HG02970 (cell line): Measurements from ENCODE around the gene IL2RA.
"Not testable (repeated sequence)": the region's sequence is repeated elsewhere in the genome, so short reads cannot be mapped to it uniquely, and the experiment has no call there.

Source experiments
- ATAC-seq: cut with Tn5 transposase; IDR thresholded peaks from one replicate; pipeline ENCODE4 v1.9.1; 2021; ENCODE audit warnings: mild to moderate bottlenecking, moderate library complexity, moderate number of reproducible peaks; ENCODE audit not compliant: unreplicated experiment, low FRiP score

The IL2RA gene

GRCh38 chr10:6083523-6084475 lies 21.6 kb upstream of the IL2RA start:
- no peak for ATAC-seq

GRCh38 chr10:6082496-6083395 lies 20.6 kb upstream of the IL2RA start:
- ATAC-seq = no peak

- no peak for ATAC-seq
These were observed 18.3 kb upstream of the IL2RA start for GRCh38 chr10:6080417-6080973.

GRCh38 chr10:6079044-6079443 lies 16.9 kb upstream of the IL2RA start:
- no peak for ATAC-seq

- no peak for ATAC-seq
These were observed 15.0 kb upstream of the IL2RA start for GRCh38 chr10:6077071-6077675.

GRCh38 chr10:6074489-6075301 lies 12.5 kb upstream of the IL2RA start:
- ATAC-seq = no peak

GRCh38 chr10:6072215-6072934 lies 10.2 kb upstream of the IL2RA start:
- ATAC-seq = no peak

GRCh38 chr10:6071181-6072175 lies 9.3 kb upstream of the IL2RA start:
- no peak for ATAC-seq

- no peak for ATAC-seq
These were observed 8.5 kb upstream of the IL2RA start for GRCh38 chr10:6070660-6071059.

GRCh38 chr10:6069081-6069931 lies 7.1 kb upstream of the IL2RA start:
- ATAC-seq = no peak

GRCh38 chr10:6068422-6068821 lies 6.3 kb upstream of the IL2RA start:
- no peak for ATAC-seq

- ATAC-seq = no peak
These were observed 5.8 kb upstream of the IL2RA start for GRCh38 chr10:6068006-6068405.

GRCh38 chr10:6067457-6067856 lies 5.3 kb upstream of the IL2RA start:
- ATAC-seq = no peak

- no peak for ATAC-seq
These were observed 3.7 kb upstream of the IL2RA start for GRCh38 chr10:6065835-6066234.

GRCh38 chr10:6065406-6065805 lies 3.2 kb upstream of the IL2RA start:
- no peak for ATAC-seq

GRCh38 chr10:6064726-6065125 lies 2.6 kb upstream of the IL2RA start:
- ATAC-seq = not testable (repeated sequence)

GRCh38 chr10:6064119-6064518 lies 2.0 kb upstream of the IL2RA start:
- no peak for ATAC-seq
